K562 (cell line): ENCODE measurements around the gene CRABP2. TPM values are rescaled to one million over a fixed set of nuclear protein-coding genes. Genes with fewer than 3 reads are reported as not detected.

Experiments used
- EP400 ChIP-seq: fragments of 450-650 bp; IDR thresholded peaks from 2 replicates; pipeline ENCODE4 v1.6.1; 2017; ENCODE audit warnings: antibody characterized with exemption, mild to moderate bottlenecking, moderate library complexity
- HMG20A ChIP-seq: fragments of 450-650 bp; formaldehyde crosslinking; conservative IDR thresholded peaks from 2 replicates; pipeline ENCODE4 v1.4.0; 2020; ENCODE audit warnings: mild to moderate bottlenecking, mixed read lengths
- HSF4 ChIP-seq: fragments of 250-450 bp; sonication (Bioruptor Pico); IDR thresholded peaks from 2 replicates; pipeline ENCODE4 v2.1.2; 2022; ENCODE audit warnings: mild to moderate bottlenecking, moderate library complexity, borderline replicate concordance
- KLF10 ChIP-seq: fragments of 250-450 bp; sonication (Bioruptor Pico); IDR thresholded peaks from 2 replicates; pipeline ENCODE4 v1.6.1; 2021; ENCODE audit warnings: matching md5 sums
- MXI1 ChIP-seq: IDR thresholded peaks from 2 replicates; pipeline ENCODE4 v1.6.1; 2011; ENCODE audit warnings: low read depth, mild to moderate bottlenecking, improper control_type of control experiment, low read length
- RFX5 ChIP-seq: IDR thresholded peaks from 2 replicates; pipeline ENCODE4 v1.6.1; 2011; ENCODE audit warnings: low read depth, mild to moderate bottlenecking, improper control_type of control experiment, low read length
- RNF2 ChIP-seq: sonication (generic); IDR thresholded peaks from 2 replicates; pipeline ENCODE4 v1.6.1; 2016
- SIRT6 ChIP-seq: IDR thresholded peaks from one replicate; pipeline ENCODE4 v1.6.1; 2012; ENCODE audit warnings: low read depth, mild to moderate bottlenecking, control low read depth, inconsistent platforms, low read length, moderate library complexity
- STAT5A ChIP-seq: IDR thresholded peaks from 2 replicates; pipeline ENCODE4 v1.6.1; 2012; ENCODE audit warnings: low read length, inconsistent platforms, borderline replicate concordance
- ZNF324 ChIP-seq: fragments of 250-450 bp; sonication (Bioruptor Pico); IDR thresholded peaks from 2 replicates; pipeline ENCODE4 v1.4.0; 2020; ENCODE audit warnings: mild to moderate bottlenecking
- ZNF668 ChIP-seq: fragments of 250-450 bp; sonication (Bioruptor Pico); IDR thresholded peaks from 2 replicates; pipeline ENCODE4 v1.8.0; 2022; ENCODE audit warnings: mild to moderate bottlenecking, inconsistent platforms
- ZSCAN32 ChIP-seq: fragments of 450-650 bp; formaldehyde crosslinking; IDR thresholded peaks from 2 replicates; pipeline ENCODE4 v1.4.0; 2020; ENCODE audit warnings: mild to moderate bottlenecking, moderate library complexity
- polyA plus RNA-seq, 8 experiments: library from polyadenylated mRNA; depleted of rRNA in 4 of 8; stranded (reverse) in 5 of 8; unstranded in 3 of 8; fragments of >200 nt; fragmentation: Nextera tagmentation in 2 of 8; fragmentation: Illumina TruSeq in 1 of 8; extraction: Ambion mirVana in 2 of 8; extraction: Trizol in 1 of 8; gene quantifications; 2 replicates each; pipeline versions ENCODE4 v1.2.1 to v1.2.3, GENCODE V29; 2011 to 2014; ENCODE audit warnings: inconsistent platforms in 1 of 8, missing spikeins in 1 of 8
- total RNA-seq, 7 experiments: library from RNA; depleted of rRNA in 6 of 7; stranded (reverse); fragments of >200 nt in 6 of 7; fragmentation: Illumina TruSeq in 2 of 7; extraction: Trizol in 2 of 7; gene quantifications; 2 replicates each; pipeline versions ENCODE4 v1.2.1 to v1.2.3, GENCODE V29; 2011 to 2021; ENCODE audit warnings: low replicate concordance in 1 of 7
- TF ChIP-seq, protein P1 (sequence below): sonication (generic); formaldehyde crosslinking; IDR thresholded peaks from 2 replicates; pipeline ENCODE4 v1.8.0; 2022; ENCODE audit warnings: mild to moderate bottlenecking, missing genetic modification reagents
- TF ChIP-seq, protein P2 (sequence below): sonication (generic); formaldehyde crosslinking; IDR thresholded peaks from 2 replicates; pipeline ENCODE4 v1.5.0; 2020; ENCODE audit warnings: missing genetic modification reagents
- TF ChIP-seq, protein P3 (sequence below): sonication (generic); formaldehyde crosslinking; IDR thresholded peaks from 2 replicates; pipeline ENCODE4 v1.8.1; 2023; ENCODE audit warnings: mild to moderate bottlenecking, missing genetic modification reagents
- TF ChIP-seq, protein P4 (sequence below): sonication (generic); formaldehyde crosslinking; IDR thresholded peaks from 2 replicates; pipeline ENCODE4 v1.8.0; 2022; ENCODE audit warnings: mild to moderate bottlenecking, missing genetic modification reagents
- TF ChIP-seq, protein P5 (sequence below): sonication (generic); formaldehyde crosslinking; IDR thresholded peaks from 2 replicates; pipeline ENCODE4 v1.8.0; 2023; ENCODE audit warnings: mild to moderate bottlenecking, missing genetic modification reagents
- TF ChIP-seq, protein P6 (sequence below), 2 experiments: fragments of 450-650 bp in 1 of 2; sonication (generic) in 1 of 2; formaldehyde crosslinking in 1 of 2; IDR thresholded peaks in 1 of 2; conservative IDR thresholded peaks in 1 of 2; 2 replicates each; pipeline versions ENCODE4 v1.6.1 to v1.8.1; 2016 to 2023; ENCODE audit warnings: mild to moderate bottlenecking in 2 of 2, moderate library complexity in 2 of 2, inconsistent platforms in 1 of 2, missing genetic modification reagents in 1 of 2

Gene CRABP2
- total and polyA plus RNA-seq, 9 of the 15 experiments (the other 6 are each of a cell fraction or from before 2014, with no cell fraction given), result 0.30 to 2.5 (median 0.82) TPM

DNA sequence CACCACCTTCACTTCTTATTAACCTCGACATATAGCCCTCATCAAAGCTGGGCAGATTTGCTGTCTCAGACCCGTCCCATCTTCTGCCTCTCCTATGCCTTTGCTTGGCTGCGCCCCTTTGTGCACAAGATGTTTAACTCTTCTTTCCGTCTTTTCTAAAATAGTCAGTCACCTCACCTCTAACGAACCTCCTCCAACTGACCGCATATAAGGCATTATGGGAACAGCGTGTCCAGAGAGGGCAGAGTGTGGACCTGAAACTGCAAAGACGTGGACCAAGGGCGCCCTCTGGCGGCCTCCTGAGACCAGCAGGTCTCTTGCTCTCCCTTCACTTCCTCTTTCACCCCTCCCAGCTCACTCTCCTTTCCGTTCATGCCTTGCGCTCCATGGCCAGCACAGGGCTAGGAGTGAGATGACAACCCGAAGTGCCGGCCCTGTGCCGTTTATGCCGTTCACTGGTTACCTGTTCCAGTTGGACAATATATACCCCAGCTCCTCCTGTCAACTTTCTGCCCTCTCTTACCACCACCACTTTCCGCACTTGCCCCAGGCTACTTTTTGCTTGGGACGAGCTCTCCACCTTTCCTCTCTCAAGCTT is 20.4 kb upstream of the CRABP2 start (continued):
- TF ChIP-seq, protein P1, sequence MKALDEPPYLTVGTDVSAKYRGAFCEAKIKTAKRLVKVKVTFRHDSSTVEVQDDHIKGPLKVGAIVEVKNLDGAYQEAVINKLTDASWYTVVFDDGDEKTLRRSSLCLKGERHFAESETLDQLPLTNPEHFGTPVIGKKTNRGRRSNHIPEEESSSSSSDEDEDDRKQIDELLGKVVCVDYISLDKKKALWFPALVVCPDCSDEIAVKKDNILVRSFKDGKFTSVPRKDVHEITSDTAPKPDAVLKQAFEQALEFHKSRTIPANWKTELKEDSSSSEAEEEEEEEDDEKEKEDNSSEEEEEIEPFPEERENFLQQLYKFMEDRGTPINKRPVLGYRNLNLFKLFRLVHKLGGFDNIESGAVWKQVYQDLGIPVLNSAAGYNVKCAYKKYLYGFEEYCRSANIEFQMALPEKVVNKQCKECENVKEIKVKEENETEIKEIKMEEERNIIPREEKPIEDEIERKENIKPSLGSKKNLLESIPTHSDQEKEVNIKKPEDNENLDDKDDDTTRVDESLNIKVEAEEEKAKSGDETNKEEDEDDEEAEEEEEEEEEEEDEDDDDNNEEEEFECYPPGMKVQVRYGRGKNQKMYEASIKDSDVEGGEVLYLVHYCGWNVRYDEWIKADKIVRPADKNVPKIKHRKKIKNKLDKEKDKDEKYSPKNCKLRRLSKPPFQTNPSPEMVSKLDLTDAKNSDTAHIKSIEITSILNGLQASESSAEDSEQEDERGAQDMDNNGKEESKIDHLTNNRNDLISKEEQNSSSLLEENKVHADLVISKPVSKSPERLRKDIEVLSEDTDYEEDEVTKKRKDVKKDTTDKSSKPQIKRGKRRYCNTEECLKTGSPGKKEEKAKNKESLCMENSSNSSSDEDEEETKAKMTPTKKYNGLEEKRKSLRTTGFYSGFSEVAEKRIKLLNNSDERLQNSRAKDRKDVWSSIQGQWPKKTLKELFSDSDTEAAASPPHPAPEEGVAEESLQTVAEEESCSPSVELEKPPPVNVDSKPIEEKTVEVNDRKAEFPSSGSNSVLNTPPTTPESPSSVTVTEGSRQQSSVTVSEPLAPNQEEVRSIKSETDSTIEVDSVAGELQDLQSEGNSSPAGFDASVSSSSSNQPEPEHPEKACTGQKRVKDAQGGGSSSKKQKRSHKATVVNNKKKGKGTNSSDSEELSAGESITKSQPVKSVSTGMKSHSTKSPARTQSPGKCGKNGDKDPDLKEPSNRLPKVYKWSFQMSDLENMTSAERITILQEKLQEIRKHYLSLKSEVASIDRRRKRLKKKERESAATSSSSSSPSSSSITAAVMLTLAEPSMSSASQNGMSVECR (CRISPR knock-in tag), result peak; percentile 84
- 0 out of 2 replicates have a peak, but pooled peaks have one; percentile 19 for TF ChIP-seq STAT5A
- no peak for TF ChIP-seq RNF2
- no peak for TF ChIP-seq KLF10 (CRISPR knock-in tag)
- TF ChIP-seq ZNF668 (CRISPR knock-in tag), result no peak
- peak; percentile 43; the same call in 1 of the 2 replicates for TF ChIP-seq MXI1
- TF ChIP-seq EP400, result peak; percentile 82; the same call in 1 of the 2 replicates
- TF ChIP-seq, protein P2, sequence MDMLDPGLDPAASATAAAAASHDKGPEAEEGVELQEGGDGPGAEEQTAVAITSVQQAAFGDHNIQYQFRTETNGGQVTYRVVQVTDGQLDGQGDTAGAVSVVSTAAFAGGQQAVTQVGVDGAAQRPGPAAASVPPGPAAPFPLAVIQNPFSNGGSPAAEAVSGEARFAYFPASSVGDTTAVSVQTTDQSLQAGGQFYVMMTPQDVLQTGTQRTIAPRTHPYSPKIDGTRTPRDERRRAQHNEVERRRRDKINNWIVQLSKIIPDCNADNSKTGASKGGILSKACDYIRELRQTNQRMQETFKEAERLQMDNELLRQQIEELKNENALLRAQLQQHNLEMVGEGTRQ, result no peak
- TF ChIP-seq, protein P3, sequence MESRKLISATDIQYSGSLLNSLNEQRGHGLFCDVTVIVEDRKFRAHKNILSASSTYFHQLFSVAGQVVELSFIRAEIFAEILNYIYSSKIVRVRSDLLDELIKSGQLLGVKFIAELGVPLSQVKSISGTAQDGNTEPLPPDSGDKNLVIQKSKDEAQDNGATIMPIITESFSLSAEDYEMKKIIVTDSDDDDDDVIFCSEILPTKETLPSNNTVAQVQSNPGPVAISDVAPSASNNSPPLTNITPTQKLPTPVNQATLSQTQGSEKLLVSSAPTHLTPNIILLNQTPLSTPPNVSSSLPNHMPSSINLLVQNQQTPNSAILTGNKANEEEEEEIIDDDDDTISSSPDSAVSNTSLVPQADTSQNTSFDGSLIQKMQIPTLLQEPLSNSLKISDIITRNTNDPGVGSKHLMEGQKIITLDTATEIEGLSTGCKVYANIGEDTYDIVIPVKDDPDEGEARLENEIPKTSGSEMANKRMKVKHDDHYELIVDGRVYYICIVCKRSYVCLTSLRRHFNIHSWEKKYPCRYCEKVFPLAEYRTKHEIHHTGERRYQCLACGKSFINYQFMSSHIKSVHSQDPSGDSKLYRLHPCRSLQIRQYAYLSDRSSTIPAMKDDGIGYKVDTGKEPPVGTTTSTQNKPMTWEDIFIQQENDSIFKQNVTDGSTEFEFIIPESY (CRISPR knock-in tag), result peak; percentile 72
- no peak for TF ChIP-seq SIRT6
- TF ChIP-seq RFX5, result no peak
- TF ChIP-seq, protein P4, sequence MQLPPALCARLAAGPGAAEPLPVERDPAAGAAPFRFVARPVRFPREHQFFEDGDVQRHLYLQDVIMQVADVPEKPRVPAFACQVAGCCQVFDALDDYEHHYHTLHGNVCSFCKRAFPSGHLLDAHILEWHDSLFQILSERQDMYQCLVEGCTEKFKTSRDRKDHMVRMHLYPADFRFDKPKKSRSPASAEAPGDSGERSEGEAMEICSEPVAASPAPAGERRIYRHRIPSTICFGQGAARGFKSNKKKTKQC (CRISPR knock-in tag), result 0 out of 2 replicates have a peak, but pooled peaks have one; percentile 45
- TF ChIP-seq, protein P5, sequence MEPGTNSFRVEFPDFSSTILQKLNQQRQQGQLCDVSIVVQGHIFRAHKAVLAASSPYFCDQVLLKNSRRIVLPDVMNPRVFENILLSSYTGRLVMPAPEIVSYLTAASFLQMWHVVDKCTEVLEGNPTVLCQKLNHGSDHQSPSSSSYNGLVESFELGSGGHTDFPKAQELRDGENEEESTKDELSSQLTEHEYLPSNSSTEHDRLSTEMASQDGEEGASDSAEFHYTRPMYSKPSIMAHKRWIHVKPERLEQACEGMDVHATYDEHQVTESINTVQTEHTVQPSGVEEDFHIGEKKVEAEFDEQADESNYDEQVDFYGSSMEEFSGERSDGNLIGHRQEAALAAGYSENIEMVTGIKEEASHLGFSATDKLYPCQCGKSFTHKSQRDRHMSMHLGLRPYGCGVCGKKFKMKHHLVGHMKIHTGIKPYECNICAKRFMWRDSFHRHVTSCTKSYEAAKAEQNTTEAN, result no peak; the same call in 1 of the 2 replicates
- no peak for TF ChIP-seq HMG20A (CRISPR knock-in tag)
- peak; percentile 65; the same call in 1 of the 2 replicates for TF ChIP-seq HSF4
- no peak for TF ChIP-seq ZNF324
- no peak for TF ChIP-seq ZSCAN32
- TF ChIP-seq, protein P6, sequence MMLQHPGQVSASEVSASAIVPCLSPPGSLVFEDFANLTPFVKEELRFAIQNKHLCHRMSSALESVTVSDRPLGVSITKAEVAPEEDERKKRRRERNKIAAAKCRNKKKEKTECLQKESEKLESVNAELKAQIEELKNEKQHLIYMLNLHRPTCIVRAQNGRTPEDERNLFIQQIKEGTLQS (IDR thresholded peaks at IDR 0.05), result no peak
- TF ChIP-seq, protein P6 (CRISPR knock-in tag; conservative IDR thresholded peaks at IDR 0.05), result no peak
